Amniotic stem cell (primary cell): ENCODE measurements around the gene LPAR1.

ENCODE experiments used
- DNase-seq: peaks from one replicate; lab custom pipeline; 2025; lab: John Stamatoyannopoulos, UW

LPAR1 gene

DNA sequence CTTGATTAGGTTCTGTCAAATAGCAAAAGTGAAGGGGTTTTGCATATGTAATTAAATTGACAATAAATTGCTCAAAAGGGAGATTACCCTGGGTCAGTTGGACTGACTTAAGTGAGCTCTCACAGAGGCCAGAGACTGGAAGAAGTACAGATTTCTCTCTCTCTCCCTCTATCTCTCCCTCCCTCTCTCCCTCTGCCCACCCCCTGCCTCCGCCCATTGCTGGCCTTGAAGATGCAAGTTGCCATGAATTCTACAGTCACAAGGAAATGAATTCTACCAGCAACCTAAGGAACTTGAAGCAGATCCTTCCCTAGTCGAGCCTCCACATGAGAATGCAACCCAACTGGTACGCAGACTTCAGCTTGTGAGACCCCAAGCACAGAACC lies 119.2 kb downstream of the LPAR1 start:
- no peak for DNase-seq

DNA sequence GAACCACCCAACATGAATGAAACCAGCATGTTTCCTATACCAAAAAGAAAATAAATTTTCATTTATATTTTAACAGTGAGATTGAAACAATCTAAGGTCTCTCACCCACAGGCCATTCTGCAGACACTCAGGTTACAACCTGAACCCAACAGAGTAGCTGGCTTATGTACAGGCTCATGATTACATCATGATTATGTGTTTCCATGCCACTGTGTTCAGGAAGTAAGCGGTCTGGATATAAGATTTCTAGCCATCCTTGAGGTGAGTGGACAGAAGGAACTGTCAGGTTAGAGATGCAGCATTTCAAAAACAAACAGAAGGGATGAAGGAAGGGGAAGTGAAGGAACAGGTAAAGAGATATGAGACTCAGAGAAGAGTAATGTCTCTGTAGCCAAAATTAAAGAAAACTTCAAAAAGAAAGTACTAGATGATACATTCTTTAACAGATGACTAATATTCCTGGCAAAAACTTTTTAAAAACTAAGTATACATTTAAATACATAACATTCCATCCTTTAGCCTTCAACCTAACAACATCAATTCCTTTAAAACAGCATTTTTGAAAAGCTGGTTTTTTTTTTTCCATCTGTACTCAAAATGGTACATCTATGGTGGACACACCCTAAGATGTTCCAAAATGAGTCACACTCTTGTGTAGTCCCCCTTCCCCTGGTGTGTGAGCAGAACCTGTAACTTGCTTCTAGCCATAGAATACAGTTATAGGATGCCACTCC lies 119.8 kb downstream of the LPAR1 start:
- peak; percentile 19 for DNase-seq

DNA sequence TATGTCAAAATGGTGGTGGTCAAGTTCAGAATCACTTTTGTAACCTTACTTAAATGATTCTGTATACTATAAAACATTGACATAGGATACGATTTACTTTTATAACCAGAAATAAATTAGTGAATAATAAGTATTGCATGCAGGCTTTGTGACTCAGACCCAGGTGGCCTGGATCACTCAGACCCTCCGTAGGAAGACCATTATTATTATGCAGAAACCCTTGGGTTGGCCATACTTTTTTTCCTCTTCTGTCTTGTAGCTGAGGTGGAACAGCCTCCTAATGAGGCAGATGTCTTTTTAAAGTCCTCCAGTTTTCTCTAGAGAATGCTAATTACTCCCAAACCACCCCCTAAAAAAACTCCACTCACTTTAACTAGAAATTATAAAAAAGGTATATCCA lies 121.9 kb downstream of the LPAR1 start:
- DNase-seq, result no peak

DNA sequence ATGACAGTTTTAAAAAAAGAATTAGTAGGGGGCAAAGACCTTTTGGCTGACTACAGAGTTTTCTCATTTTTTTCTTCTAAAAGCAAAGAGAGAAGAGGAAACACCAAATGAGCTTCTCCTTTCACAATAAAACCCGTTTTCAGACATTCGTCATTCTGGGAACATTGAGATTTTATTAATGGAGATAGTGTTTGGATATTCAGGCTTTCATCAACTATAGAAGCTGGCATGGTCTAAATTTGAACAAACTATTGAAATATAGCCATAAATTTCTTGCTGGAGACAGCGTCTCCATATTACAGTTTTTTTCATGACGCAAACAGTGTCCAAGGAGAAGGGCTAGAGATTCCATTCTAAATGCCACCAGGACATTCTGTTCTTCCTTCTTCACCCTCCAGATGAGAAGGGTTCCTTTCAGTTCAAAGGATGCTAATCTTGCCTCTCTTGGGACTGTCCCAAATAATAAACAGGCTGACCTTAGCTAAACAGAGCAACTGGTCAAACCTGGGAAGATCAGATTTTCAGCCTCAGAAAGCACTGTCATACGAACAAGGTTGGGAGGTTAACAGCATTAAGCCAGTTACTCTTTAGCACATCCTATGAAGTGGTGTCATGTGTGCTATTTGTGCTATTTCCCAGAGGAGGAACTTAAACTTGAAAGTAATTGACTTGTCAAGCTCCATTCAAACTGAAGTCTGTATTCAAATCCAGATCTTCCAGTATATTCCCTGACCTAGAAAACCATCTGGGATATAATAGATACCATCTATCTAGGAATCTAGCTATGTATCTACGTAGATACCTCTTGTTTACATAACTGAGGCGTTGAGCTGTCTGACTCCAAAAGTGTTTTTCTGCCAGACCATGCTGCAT lies 125.6 kb downstream of the LPAR1 start:
- DNase-seq, result no peak

DNA sequence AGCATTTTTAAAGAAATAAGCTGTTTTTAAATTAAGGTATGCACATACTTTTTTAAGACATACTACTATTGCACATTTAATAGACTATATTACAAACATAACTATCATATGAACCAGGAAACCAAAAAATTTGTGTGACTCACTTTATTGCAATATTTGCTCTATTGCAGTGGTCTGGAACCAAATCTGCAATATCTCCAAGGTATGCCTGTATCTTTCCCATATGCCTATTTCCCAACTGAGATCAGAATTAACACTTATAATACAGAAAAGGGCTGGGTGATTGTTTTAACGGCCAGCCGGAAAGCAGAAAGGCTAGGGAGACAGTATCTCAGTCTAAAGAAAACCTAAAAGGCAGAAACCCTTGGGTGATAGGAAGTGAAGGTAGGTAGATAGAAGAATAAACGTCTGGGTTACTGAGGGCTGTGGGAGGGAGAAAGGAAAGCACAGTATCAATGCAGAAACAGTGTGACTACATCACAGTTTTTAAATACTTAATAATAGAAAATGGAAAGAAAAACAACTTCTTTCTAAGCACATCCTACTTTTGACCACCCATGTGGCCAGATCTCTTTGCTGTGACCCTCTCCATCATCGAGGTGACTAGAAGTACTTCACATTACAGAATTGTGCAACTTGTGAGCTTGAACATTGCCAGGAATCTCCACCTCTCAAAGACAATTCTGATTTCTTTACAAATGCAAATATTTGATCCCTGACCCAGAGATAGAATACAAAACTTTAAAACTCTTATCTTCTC lies 126.4 kb downstream of the LPAR1 start:
- DNase-seq, result no peak

DNA sequence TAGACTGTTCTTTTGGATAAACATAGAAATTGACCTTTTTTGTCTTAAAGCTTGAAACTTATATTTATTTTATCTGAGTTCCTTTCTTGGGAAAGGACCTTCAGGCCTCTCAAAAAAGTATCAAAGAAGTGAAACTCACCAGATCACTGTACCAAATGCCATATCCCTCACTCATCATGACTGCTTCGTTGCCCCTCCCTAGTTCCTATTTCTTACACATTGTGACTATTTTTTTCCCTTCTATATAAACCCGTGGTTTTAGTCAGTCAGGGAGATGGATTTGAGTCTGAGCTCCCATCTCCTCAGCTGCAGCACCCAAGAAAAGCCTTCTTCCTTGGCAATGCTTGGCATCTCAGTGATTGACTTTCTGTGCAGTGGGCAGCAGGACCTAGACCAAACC lies 129.4 kb downstream of the LPAR1 start:
- no peak for DNase-seq

DNA sequence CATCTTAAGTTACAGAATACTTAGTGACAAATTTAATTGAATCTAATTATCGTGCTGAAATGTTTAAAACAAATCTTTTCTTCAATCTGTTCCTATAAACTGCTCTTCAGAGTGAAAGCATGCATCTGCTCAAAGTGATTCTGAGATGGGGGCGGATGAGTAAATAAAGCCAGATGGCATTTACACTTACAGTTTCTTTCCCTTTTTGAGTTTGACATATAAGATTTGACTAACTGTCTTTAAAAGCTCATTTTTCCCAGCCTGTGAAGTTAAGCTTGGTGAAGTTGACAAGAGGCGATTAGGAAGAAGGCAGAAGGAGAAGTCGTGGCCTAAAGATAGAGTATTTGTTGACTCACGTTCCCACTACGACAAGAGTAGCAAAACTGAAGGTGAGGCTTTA lies 137.4 kb downstream of the LPAR1 start:
- no peak for DNase-seq

DNA sequence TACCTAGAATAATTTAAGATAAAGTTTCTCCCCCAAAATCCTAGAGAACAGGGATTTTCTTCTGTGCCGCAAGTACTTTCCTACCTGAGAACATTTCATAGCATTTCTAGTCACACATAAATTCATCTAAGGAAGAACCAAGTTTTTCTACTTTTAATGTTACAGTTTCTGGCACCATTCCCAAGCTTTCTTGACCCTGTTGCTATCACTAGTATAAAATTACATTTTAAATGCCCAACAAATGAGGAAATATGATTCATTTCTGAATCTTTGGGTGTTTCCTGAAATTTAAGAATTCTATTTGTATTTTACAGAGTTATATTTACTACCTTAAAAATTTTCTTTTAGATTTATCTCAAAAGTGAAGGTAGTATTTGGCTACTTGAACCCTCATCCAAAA lies 137.8 kb downstream of the LPAR1 start:
- no peak for DNase-seq

DNA sequence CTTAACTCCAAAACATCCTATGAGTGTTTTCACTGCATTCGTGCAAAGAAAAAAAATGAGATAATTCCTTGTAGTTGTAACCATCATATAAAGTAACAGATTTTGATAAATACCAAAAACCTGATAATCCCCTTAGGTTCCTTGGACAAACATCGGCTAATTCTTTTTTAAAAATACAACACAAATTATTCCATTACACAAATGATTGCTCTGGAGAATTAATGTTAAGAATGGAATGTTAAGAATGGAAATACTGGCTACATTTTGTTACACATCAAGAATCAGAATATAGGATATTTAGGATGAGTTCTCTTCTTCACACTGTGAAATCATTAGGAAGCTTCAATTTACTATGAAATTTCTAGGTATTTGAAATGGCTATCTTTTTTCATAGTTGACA lies 139.4 kb downstream of the LPAR1 start:
- no peak for DNase-seq

DNA sequence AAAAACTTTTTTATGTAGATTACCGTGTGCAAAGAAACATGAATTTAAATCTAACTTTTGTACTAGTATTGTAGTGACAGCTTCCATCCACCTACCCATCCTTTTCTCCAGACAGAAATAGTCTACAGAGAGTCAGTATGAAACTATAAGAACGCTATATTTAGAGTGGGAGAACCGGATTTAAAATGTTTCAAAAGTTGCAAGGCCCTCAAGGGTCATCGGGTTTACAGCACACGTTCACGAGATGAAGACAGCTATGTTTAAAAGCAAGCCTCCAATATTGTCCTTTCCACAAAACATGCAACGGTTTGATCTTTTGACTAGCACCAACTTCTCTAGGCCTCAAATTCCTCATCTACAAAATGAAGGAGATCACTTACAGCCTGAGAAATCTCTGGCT lies 139.9 kb downstream of the LPAR1 start:
- DNase-seq, result no peak

DNA sequence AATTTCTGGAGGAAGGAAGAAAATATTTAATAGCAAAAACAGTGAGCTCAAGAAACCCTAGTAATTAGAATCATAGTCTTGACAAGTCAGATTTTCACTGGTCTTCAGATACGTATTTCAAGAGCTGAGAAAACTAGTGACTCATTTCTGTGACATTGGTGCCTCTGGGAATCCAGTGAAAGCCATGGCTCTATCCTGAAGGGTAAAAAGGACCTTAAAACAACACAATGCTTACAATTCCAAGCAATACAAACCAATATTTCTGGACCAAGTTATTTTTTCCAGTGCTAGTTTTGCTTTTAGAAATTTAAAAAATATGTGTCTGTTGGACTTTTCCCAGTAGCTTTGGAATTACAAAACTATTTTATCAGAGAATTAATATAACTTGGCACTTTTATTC lies 140.3 kb downstream of the LPAR1 start:
- DNase-seq, result no peak

DNA sequence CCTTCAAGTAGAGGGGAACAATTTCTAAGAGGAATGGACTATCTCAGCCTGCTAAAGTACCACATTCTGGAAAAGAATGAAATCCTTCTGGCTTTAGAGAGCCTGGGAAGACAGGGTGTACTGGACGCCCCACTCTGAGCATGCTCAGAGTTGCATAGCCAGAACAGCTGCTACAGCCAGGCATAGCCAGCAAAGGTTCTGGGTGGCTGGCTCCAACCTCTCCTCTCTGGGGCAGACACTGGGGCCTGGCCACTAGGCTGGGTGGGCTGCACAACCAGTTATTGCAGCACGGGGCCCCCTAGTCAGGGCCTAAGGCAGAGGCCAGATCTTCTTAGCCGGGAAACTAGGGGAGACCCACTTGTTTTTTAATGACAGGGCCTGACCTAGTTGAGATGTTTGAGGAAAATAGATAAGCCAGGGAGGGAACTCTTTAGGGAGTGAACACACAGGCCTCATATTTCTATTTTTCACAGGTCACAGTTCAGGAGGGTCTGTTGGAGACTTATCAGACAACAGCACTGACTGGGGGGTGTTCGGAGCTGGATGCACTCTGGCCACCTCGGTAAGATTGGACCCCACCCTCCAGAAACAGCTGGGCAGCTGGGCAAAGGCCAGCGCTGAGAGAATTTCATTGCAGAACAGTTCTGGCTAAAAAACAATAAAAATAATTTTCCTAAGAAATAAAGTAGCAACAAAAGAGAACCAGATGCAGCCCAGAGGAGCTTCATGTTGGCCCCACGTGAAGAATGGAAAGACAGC lies 142.9 kb downstream of the LPAR1 start:
- no peak for DNase-seq

DNA sequence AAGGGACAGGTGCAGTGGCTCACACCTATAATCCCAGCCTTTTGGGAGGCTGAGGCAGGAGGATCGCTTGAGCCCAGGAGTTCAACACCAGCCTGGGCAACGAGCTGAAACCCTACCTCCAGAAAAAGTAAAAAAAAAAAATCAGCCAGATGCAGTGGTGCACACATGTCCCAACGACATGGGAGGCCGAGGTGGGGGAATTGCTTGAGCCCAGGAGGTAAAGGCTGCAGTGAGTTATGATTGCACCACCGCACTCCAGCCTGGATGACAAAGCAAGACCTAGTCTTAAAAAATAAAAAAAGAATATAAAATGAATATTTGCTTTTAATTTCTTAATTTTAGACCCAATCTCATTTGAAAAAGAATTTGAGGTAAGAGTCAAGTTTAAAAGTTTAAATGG lies 143.5 kb downstream of the LPAR1 start:
- no peak for DNase-seq

DNA sequence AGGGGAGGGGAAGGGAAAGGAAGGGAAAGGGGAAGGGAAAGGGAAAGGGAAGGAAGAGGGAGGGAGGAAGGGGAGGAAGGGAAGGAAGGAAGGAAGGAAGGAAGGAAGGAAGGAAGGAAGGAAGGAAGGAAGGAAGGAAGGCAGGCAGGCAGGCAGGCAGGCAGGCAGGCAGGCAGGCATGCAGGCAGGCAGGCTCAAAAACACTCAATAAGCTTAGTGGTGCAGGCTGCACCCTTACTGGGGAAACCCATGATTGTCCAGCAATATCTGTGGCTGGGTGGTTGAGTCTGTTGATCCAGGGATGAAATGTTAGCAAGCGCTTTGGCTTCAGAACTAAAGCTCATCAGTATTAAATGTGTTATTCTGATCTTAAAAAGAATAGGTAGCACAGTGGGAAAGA lies 145.6 kb downstream of the LPAR1 start:
- no peak for DNase-seq

DNA sequence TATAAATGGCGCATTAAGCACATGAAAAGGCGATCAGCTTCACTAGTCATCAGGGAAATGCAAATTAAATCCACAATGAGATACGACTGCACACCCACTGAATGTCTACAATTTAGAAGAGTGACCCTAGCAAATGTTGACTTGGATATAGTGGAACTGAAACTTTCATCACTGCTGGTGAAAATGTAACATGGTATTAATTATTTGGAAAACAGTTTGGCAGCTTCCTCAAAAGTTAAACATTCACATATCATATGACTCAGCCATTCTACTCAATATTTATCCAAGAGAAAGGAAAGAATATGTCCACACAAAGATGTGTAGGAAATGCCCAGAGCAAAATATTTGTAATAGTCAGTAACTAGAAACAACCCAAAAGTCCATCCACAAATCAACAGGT lies 146.5 kb downstream of the LPAR1 start:
- DNase-seq, result no peak

DNA sequence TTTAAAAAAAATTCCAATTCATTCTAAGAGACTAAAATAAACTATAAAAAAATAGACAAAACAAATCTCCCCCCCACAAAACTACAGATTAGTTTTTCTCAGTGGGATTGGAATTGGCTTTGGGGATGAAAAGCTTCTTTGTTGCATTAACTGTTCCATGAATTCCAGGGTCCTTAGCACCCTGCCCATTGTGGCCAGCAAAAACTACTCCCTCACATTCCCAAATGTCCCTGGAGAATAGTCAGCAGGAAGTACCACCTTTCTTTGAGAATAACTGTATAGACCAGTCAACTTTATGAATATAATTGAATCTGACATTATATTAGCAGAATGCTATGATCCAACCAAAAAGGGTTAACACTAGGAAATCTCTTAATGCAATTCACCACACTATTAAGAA lies 147.9 kb downstream of the LPAR1 start:
- DNase-seq, result no peak

DNA sequence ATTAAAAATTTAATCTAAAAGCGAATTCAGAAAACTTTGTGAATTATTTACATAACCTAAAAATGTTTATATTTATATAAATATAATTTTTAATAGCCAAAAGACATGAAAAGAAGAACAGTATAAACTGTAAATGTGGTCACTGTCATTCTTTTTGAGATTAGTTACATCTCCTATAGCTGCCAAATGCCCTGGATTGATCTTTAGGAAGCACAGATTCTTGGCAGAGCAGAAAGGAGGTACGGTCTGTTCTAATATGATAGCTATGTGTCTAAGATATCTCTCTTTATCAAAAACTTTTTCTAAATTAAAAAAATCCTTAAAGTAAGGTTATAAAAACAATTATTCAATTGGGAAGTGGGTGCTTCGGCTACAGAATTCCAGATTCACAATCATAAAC lies 151.0 kb downstream of the LPAR1 start:
- DNase-seq, result no peak

DNA sequence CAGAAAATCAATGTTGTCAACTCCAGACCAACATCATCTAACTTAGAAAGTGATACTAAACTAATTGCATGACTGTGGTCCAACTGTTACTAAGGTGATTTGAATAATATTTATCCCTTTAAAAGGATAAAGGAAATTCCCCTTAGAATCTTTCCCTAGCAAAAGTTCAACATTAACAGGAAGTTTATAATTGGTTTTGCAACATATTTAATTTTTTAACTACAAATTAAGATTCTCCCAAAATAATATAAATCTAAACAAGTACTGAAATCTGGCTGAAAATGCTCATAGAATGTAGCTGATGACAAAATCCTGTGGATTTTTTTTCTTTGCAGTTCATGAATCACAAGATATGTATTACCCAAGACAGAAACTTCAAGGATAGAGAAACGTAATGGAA lies 151.4 kb downstream of the LPAR1 start:
- peak; percentile 5 for DNase-seq

DNA sequence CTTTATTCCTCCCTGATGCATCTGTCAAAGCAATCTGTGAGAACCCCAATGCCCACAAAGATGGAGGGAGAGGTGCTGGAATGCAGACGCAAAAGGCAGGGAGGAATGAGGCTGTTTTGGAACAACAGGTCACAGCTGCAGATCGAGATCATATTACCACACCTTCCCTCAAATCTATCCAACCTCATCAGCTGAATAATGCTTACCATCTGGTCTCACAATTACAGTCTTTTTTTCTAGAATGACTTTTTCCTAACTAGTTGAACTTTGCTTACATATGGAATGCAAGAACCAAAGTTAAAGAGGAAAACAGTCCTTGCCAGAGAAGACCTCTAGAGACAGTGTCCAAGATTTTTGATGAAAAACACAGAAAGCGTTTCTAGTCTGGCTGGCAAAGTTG lies 158.1 kb downstream of the LPAR1 start:
- DNase-seq, result no peak

DNA sequence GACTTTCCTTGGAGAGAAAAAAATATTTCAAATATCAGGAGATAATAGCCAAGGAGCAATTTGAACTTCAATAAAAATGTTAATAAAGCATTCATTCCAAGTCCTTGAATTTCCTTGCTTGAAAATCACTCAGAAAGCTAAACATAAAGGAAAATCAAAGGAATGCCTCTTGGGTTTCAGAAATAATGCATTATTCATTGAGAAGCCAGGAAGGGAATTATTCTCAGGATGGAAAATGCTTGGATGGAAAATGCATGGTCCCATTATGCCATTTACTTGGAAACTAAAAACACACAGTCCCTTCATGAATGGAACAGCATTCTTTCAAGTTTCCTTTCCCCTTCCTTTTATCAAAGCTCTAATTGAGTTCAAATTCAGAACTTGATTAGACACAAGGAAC lies 160.9 kb downstream of the LPAR1 start:
- no peak for DNase-seq

DNA sequence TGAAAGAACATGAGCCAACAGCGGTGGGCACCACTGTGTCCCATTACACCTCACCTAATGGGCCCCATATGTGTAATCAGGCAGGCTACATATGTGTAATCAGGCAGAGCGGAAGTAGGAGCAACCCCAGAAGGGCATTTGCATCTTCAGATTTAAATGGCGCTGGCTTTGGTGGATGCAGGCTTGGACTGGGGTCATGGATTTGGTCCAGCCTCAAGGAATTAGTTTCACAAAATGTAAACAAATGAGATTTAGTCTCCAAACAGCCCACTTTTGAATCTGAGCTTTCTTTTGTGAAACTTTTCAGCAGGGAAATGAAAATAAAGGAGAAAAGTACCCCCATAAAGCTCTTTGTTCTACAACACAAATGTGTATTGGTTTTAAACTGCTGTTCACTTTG lies 161.3 kb downstream of the LPAR1 start:
- no peak for DNase-seq
